H1 (cell line): ENCODE data around the gene ZW10. TPM values are rescaled to one million over a fixed set of nuclear protein-coding genes. Genes with fewer than 3 reads are reported as not detected.

Experiments
- CTCF ChIA-PET: fragments of 300-600 bp; sonication (Branson Sonifier 250); formaldehyde crosslinking; loops from one replicate; lab custom pipeline; 2021; ENCODE audit not compliant: partially characterized antibody; lab: Charles Lee
- POLR2A ChIA-PET: fragments of 300-600 bp; sonication (Branson Sonifier 250); formaldehyde crosslinking; loops from one replicate; lab custom pipeline; 2021; ENCODE audit warnings: inconsistent platforms; ENCODE audit not compliant: partially characterized antibody; lab: Charles Lee
- DNase-seq, 2 experiments: peaks; one replicate each; pipeline versions ENCODE4 v3.0.0 to v3.0.0-alpha.2; 2010 to 2022; ENCODE audit warnings: low spot score in 2 of 2, low read depth in 1 of 2, mixed read lengths in 1 of 2
- FAIRE-seq: peaks from 2 replicates; lab custom pipeline; 2011; peaks lifted over from hg19 to GRCh38; lab: Jason Lieb, UNC
- H2AFZ ChIP-seq: 2 replicates; pipeline ENCODE4 v1.8.1; 2012; ENCODE audit warnings: low read length, inconsistent platforms
- H2AK5ac ChIP-seq: 2 replicates; pipeline ENCODE4 v1.6.1; 2013; ENCODE audit warnings: low read depth, low read length
- H2BK120ac ChIP-seq: replicated peaks from 2 replicates; pipeline ENCODE3; 2013; ENCODE audit warnings: low read depth, low read length, inconsistent platforms
- H2BK12ac ChIP-seq: 2 replicates; pipeline ENCODE4 v1.6.1; 2013; ENCODE audit warnings: low read depth, low read length
- H2BK15ac ChIP-seq: 2 replicates; pipeline ENCODE4 v1.6.1; 2013; ENCODE audit warnings: low read length
- H2BK20ac ChIP-seq: 2 replicates; pipeline ENCODE4 v1.6.1; 2013; ENCODE audit warnings: low read length
- H2BK5ac ChIP-seq: 2 replicates; pipeline ENCODE4 v1.6.1; 2013; ENCODE audit warnings: low read depth, low read length
- H3K14ac ChIP-seq: 2 replicates; pipeline ENCODE4 v1.6.1; 2013; ENCODE audit warnings: inconsistent platforms; ENCODE audit not compliant: insufficient read length
- H3K18ac ChIP-seq: 2 replicates; pipeline ENCODE4 v1.6.1; 2013; ENCODE audit warnings: low read length; ENCODE audit errors: extremely low read depth
- H3K23ac ChIP-seq: 2 replicates; pipeline ENCODE4 v1.6.1; 2013; ENCODE audit warnings: inconsistent platforms; ENCODE audit not compliant: insufficient read length
- H3K23me2 ChIP-seq: 2 replicates; pipeline ENCODE4 v1.6.1; 2013; ENCODE audit warnings: low read depth, low read length
- H3K27ac ChIP-seq: 2 replicates; pipeline ENCODE4 v1.6.1; 2011; ENCODE audit warnings: low read depth, low read length, inconsistent platforms
- H3K27me3 ChIP-seq, 4 experiments: replicated peaks in 1 of 4; 1 replicate in 1 of 4; 2 replicates in 3 of 4; pipeline versions ENCODE4 v1.6.1 to v1.8.1; 2011 to 2013; ENCODE audit warnings: low read length in 3 of 4, mild to moderate bottlenecking in 3 of 4, inconsistent platforms in 2 of 4, mixed read lengths in 2 of 4, moderate library complexity in 1 of 4; ENCODE audit not compliant: control insufficient read depth in 3 of 4, insufficient read depth in 3 of 4; ENCODE audit errors: extremely low read depth in 1 of 4
- H3K36me3 ChIP-seq, 4 experiments: 2 replicates each; pipeline versions ENCODE4 v1.6.1 to v1.8.1; 2011 to 2013; ENCODE audit warnings: mild to moderate bottlenecking in 4 of 4, low read length in 3 of 4, moderate library complexity in 2 of 4, control low read depth in 1 of 4, inconsistent platforms in 1 of 4; ENCODE audit not compliant: insufficient read depth in 4 of 4, control insufficient read depth in 2 of 4
- H3K4ac ChIP-seq: replicated peaks from 2 replicates; pipeline ENCODE3; 2013; ENCODE audit warnings: low read length, low read depth, mixed read lengths, inconsistent platforms; ENCODE audit not compliant: insufficient read length
- H3K4me1 ChIP-seq, 4 experiments: replicated peaks in 1 of 4; 1 replicate in 1 of 4; 2 replicates in 3 of 4; pipeline versions ENCODE4 v1.6.1 to v1.8.1; 2011 to 2013; ENCODE audit warnings: low read length in 3 of 4, inconsistent platforms in 2 of 4, mixed read lengths in 1 of 4; ENCODE audit not compliant: insufficient read depth in 4 of 4, control insufficient read depth in 3 of 4
- H3K4me2 ChIP-seq, 2 experiments: 2 replicates each; pipeline versions ENCODE4 v1.6.1 to v1.8.1; 2011 to 2013; ENCODE audit warnings: low read depth in 2 of 2, low read length in 2 of 2, control low read depth in 1 of 2, inconsistent platforms in 1 of 2, mild to moderate bottlenecking in 1 of 2; ENCODE audit not compliant: insufficient read depth in 1 of 2
- H3K4me3 ChIP-seq, 4 experiments: fragments of 200-600, 300-600 bp in 1 of 4; sonication (generic), shearing (Covaris generic), sonication (Bioruptor Twin) in 1 of 4; 2 replicates each; pipeline versions ENCODE4 v1.5.1 to v1.8.1; 2011 to 2016; ENCODE audit warnings: low read length in 4 of 4, low read depth in 3 of 4, control low read depth in 2 of 4, inconsistent platforms in 2 of 4, mild to moderate bottlenecking in 2 of 4, mixed read lengths in 1 of 4, moderate library complexity in 1 of 4; ENCODE audit not compliant: insufficient read depth in 2 of 4; ENCODE audit errors: extremely low read depth in 1 of 4
- H3K56ac ChIP-seq: replicated peaks from 2 replicates; pipeline ENCODE3; 2013; ENCODE audit warnings: low read depth, mild to moderate bottlenecking, mixed read lengths, low read length, inconsistent platforms; ENCODE audit not compliant: insufficient read length
- H3K79me1 ChIP-seq: 2 replicates; pipeline ENCODE4 v1.6.1; 2013; ENCODE audit warnings: low read depth, low read length, control low read depth
- H3K79me2 ChIP-seq, 2 experiments: 2 replicates each; pipeline versions ENCODE4 v1.6.1 to v1.8.1; 2012 to 2013; ENCODE audit warnings: low read length in 2 of 2, mild to moderate bottlenecking in 2 of 2, inconsistent platforms in 1 of 2; ENCODE audit not compliant: insufficient read depth in 2 of 2, control insufficient read depth in 1 of 2
- H3K9ac ChIP-seq, 4 experiments: replicated peaks in 1 of 4; 1 replicate in 1 of 4; 2 replicates in 3 of 4; pipeline versions ENCODE4 v1.6.1 to v1.8.1; 2011 to 2013; ENCODE audit warnings: low read depth in 3 of 4, low read length in 3 of 4, control low read depth in 2 of 4, mild to moderate bottlenecking in 2 of 4, moderate library complexity in 2 of 4, inconsistent platforms in 1 of 4; ENCODE audit errors: extremely low read depth in 1 of 4
- H3K9me3 ChIP-seq, 2 experiments: 2 replicates each; pipeline versions ENCODE4 v1.6.1 to v1.8.1; 2012 to 2013; ENCODE audit warnings: mild to moderate bottlenecking in 2 of 2, moderate library complexity in 2 of 2, control low read depth in 1 of 2, inconsistent platforms in 1 of 2, low read depth in 1 of 2, low read length in 1 of 2, mixed read lengths in 1 of 2; ENCODE audit not compliant: insufficient read depth in 2 of 2
- H4K20me1 ChIP-seq, 2 experiments: replicated peaks in 1 of 2; 2 replicates each; pipeline versions ENCODE3 to v1.8.1; 2011 to 2013; ENCODE audit warnings: inconsistent platforms in 2 of 2, low read length in 2 of 2, mild to moderate bottlenecking in 1 of 2; ENCODE audit not compliant: insufficient read depth in 2 of 2, control insufficient read depth in 1 of 2
- H4K5ac ChIP-seq: 2 replicates; pipeline ENCODE4 v1.6.1; 2013; ENCODE audit warnings: low read length, low read depth, mixed read lengths, inconsistent platforms; ENCODE audit not compliant: insufficient read length
- H4K8ac ChIP-seq: 2 replicates; pipeline ENCODE4 v1.8.0; 2013; ENCODE audit warnings: mild to moderate bottlenecking, moderate library complexity, low read length, inconsistent platforms; ENCODE audit not compliant: insufficient read depth; ENCODE audit errors: extremely low read depth
- H4K91ac ChIP-seq: replicated peaks from 2 replicates; pipeline ENCODE3; 2013; ENCODE audit warnings: low read length, mixed read lengths, inconsistent platforms; ENCODE audit not compliant: insufficient read length
- BACH1 ChIP-seq: IDR thresholded peaks from 2 replicates; pipeline ENCODE4 v1.6.1; 2012; ENCODE audit warnings: low read length, improper control_type of control experiment
- CBX5 ChIP-seq: fragments of 300-800, 300-1000 bp; sonication (generic); IDR thresholded peaks from 2 replicates; pipeline ENCODE4 v1.7.1; 2016; ENCODE audit warnings: antibody characterized with exemption, low read length, low read depth
- HDAC2 ChIP-seq, 2 experiments: fragments of 300-600 bp in 1 of 2; sonication (generic) in 1 of 2; IDR thresholded peaks; 2 replicates each; pipeline ENCODE4 v1.6.1; 2011 to 2012; ENCODE audit warnings: low read depth in 2 of 2, low read length in 2 of 2, mild to moderate bottlenecking in 2 of 2, moderate library complexity in 2 of 2, borderline replicate concordance in 1 of 2, inconsistent platforms in 1 of 2
- SP1 ChIP-seq: IDR thresholded peaks from 2 replicates; pipeline ENCODE4 v1.6.1; 2011; ENCODE audit warnings: low read depth, low read length
- WGBS, 2 experiments: shearing (Covaris generic) in 1 of 2; methylation state at CpG; one replicate each; pipeline versions ENCODE4 v1.1.6 to v1.1.7; 2013 to 2015; ENCODE audit warnings: low lambda C conversion rate in 2 of 2, mixed read lengths in 2 of 2, inconsistent platforms in 1 of 2, low coverage in 1 of 2, missing lambda C conversion rate in 1 of 2; ENCODE audit not compliant: insufficient replicate concordance in 2 of 2, insufficient coverage in 1 of 2, insufficient read length in 1 of 2; ENCODE audit errors: extremely low coverage in 1 of 2, missing lambda C conversion rate in 1 of 2; 5-methylcytosine and 5-hydroxymethylcytosine counted together
- polyA plus RNA-seq, 7 experiments: library from polyadenylated mRNA; depleted of rRNA in 3 of 7; stranded (reverse) in 5 of 7; unstranded in 2 of 7; fragments of >200 nt in 5 of 7; fragments of 200-250 nt in 2 of 7; gene quantifications; 1 replicate in 5 of 7; 2 replicates in 1 of 7; 4 replicates in 1 of 7; pipeline versions ENCODE4 v1.2.1 to v1.2.3, GENCODE V29; 2011 to 2013; ENCODE audit warnings: missing spikeins in 2 of 7, mixed read lengths in 2 of 7
- total RNA-seq: library from RNA; stranded (reverse); fragmentation: NEBNext Ultra II Directional; extraction: Animal tissue kit (Norgen Biotek cat#: 25700); gene quantifications from 2 replicates; pipeline ENCODE4 v1.2.1, GENCODE V29; 2021
- TF ChIP-seq, protein P1 (sequence below): IDR thresholded peaks from 2 replicates; pipeline ENCODE4 v1.6.1; 2011; ENCODE audit warnings: low read depth, mild to moderate bottlenecking, low read length; ENCODE audit not compliant: insufficient read depth

The ZW10 gene
- total and polyA plus RNA-seq, 2 of the 8 experiments (the other 6 are each of a cell fraction or from before 2014, with no cell fraction given), result 9.0 to 25.3 TPM

DNA sequence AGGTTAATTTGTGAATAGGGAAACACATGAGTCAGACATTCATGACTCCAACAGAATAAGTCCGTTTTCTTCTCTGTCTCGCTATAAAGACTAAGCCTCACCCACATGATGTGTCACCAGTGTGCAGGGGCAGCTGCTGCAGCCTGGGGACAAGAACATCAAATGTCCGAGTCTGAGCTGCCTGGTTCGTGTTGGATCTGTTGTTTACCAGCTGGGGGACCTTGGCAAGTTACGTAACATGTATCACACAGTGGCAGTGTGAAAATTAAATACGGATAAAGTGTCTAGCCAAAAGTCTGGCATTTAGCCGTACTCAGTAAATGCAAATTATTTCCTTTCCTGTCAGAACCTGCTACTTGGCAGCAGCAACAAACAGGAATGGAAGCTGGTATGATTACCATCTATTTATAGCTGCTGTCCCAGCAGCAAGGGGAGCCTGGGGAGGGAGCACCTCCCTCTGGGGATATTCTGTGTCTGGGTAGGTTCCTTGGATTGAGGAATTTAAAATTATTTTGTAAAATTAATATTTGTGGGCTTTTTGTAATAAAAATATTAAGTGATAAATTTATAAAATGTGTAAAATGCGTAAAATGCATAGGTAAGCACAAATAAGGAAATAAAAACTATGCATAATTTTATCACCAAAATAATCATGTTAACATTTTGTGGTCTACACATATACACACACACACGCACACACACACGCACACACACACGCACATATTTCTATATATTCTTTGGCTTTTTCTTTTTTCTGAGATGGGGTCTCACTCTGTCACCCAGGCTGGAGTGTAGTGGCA, 4.8 kb upstream of the ZW10 start:
- no peak overlapping the region for H3K4me3 ChIP-seq
- no peak for FAIRE-seq

More for the DNA sequence above, 4.8 kb upstream of the ZW10 start:
- H4K8ac ChIP-seq, result no peak overlapping the region
- H2BK15ac ChIP-seq, result no peak overlapping the region
- no peaks in the 10 kb centered on the region for H3K79me1 ChIP-seq
- no peak overlapping the region for H4K5ac ChIP-seq
- POLR2A ChIA-PET, result no interaction called here
- H4K20me1 ChIP-seq, result no peaks in the 10 kb centered on the region
- no peak overlapping the region for H3K4ac ChIP-seq
- H3K4me2 ChIP-seq, result no peak overlapping the region
- H2AK5ac ChIP-seq, result no peak overlapping the region
- no peak for DNase-seq
- CTCF ChIA-PET, result no interaction called here
- H3K14ac ChIP-seq, result no peak overlapping the region
- no peaks in the 10 kb centered on the region; the same call in 1 of the 2 replicates for H3K23me2 ChIP-seq
- H3K9ac ChIP-seq, result no peak overlapping the region
- no peak overlapping the region for H2BK120ac ChIP-seq
- no peaks in the 10 kb centered on the region for H3K4me1 ChIP-seq
- 80 to 90% methylated on average over 1 to 11 of the region's 11 CpGs for WGBS, 2 experiments
- no peak overlapping the region for H2BK12ac ChIP-seq
- no peaks in the 10 kb centered on the region for H3K36me3 ChIP-seq
- no peaks in the 10 kb centered on the region for H3K9me3 ChIP-seq
- H2BK5ac ChIP-seq, result no peak overlapping the region
- H2BK20ac ChIP-seq, result no peak overlapping the region
- H2AFZ ChIP-seq, result no peak overlapping the region
- H3K56ac ChIP-seq, result no peak overlapping the region
- 0 out of 4 replicates have a peak, but pooled peaks cover 0 to 1% of the 10 kb centered on the region in 2 experiments for H3K79me2 ChIP-seq
- H3K18ac ChIP-seq, result no peak overlapping the region
- no peak overlapping the region for H4K91ac ChIP-seq
- H3K23ac ChIP-seq, result no peak overlapping the region
- no peak overlapping the region for H3K27ac ChIP-seq
- TF ChIP-seq HDAC2 (IDR thresholded peaks at IDR 0.05; ENCODE audit: borderline replicate concordance in 1 of 2, low read depth in 2 of 2, low read length in 2 of 2) (no peak), BACH1 (no peak), CBX5 (no peak), SP1 (no peak)
- TF ChIP-seq, protein P1, sequence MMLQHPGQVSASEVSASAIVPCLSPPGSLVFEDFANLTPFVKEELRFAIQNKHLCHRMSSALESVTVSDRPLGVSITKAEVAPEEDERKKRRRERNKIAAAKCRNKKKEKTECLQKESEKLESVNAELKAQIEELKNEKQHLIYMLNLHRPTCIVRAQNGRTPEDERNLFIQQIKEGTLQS, result no peak
- H3K27me3 ChIP-seq, result no peaks in the 10 kb centered on the region
